OCI-LY3 (cell line): ENCODE measurements around the gene OPCML.

Experiments used
- H2AFZ ChIP-seq: fragments of 200-600, 300-600 bp; shearing (Covaris generic); 2 replicates; pipeline ENCODE4 v1.6.0; 2014; ENCODE audit warnings: antibody characterized with exemption, low read depth, low read length
- H3K27ac ChIP-seq: fragments of 200-600, 300-600 bp; sonication (generic); 2 replicates; pipeline ENCODE4 v1.5.1; 2014; ENCODE audit warnings: mild to moderate bottlenecking, low read length, moderate library complexity, mixed read lengths
- H3K27me3 ChIP-seq: fragments of 200-600, 300-600 bp; sonication (generic); 2 replicates; pipeline ENCODE4 v1.6.1; 2014; ENCODE audit warnings: low read depth, low read length, mixed read lengths
- H3K36me3 ChIP-seq: fragments of 200-600, 300-600 bp; sonication (generic); replicated peaks from 2 replicates; pipeline ENCODE3; 2014; ENCODE audit warnings: low read depth, low read length, mixed read lengths
- H3K4me1 ChIP-seq: fragments of 300-600, 200-600 bp; sonication (generic); 2 replicates; pipeline ENCODE4 v1.6.1; 2014; ENCODE audit warnings: low read length, mixed read lengths
- H3K4me2 ChIP-seq: fragments of 200-600, 300-600 bp; sonication (generic); 2 replicates; pipeline ENCODE4 v1.6.1; 2014; ENCODE audit warnings: low read length, mixed read lengths
- H3K4me3 ChIP-seq: fragments of 300-600, 200-600 bp; sonication (generic); 2 replicates; pipeline ENCODE4 v1.5.1; 2014; ENCODE audit warnings: antibody characterized with exemption, mild to moderate bottlenecking, low read length, moderate library complexity
- H3K79me2 ChIP-seq: fragments of 300-600, 200-600 bp; shearing (Covaris generic); 2 replicates; pipeline ENCODE4 v1.6.1; 2014; ENCODE audit warnings: mild to moderate bottlenecking, low read length, mixed read lengths
- H3K9ac ChIP-seq: fragments of 300-600, 200-600 bp; shearing (Covaris generic); 2 replicates; pipeline ENCODE4 v1.6.0; 2014; ENCODE audit warnings: mild to moderate bottlenecking, low read length, moderate library complexity
- H3K9me3 ChIP-seq: fragments of 200-600, 300-600 bp; shearing (Covaris generic); 2 replicates; pipeline ENCODE4 v1.6.1; 2014; ENCODE audit warnings: low read length, mixed read lengths; ENCODE audit not compliant: insufficient read depth
- H4K20me1 ChIP-seq: fragments of 200-600, 300-600 bp; sonication (generic); 2 replicates; pipeline ENCODE4 v1.6.1; 2016; ENCODE audit warnings: low read length, mixed read lengths; ENCODE audit not compliant: insufficient read depth
- CTCF ChIP-seq: fragments of 200-600, 300-600 bp; sonication (generic); IDR thresholded peaks from 2 replicates; pipeline ENCODE4 v1.5.1; 2014; ENCODE audit warnings: antibody characterized with exemption, low read length, low read depth
- EZH2phosphoT487 ChIP-seq: fragments of 200-600 bp; shearing (Covaris generic); IDR thresholded peaks from 2 replicates; pipeline ENCODE4 v1.6.1; 2018; ENCODE audit warnings: antibody characterized with exemption, mixed run types, low read depth

Gene OPCML

GRCh38 chr11:132475026-132475425 lies 1057.3 kb downstream of the OPCML start:
- no peaks in the 10 kb centered on the region for H3K27me3 ChIP-seq
- H3K36me3 ChIP-seq = no peaks in the 10 kb centered on the region
- no peak overlapping the region for H3K9ac ChIP-seq
- no peaks in the 10 kb centered on the region for H4K20me1 ChIP-seq
- H3K79me2 ChIP-seq = no peaks in the 10 kb centered on the region
- no peak overlapping the region for H3K4me3 ChIP-seq
- no peak overlapping the region for H3K27ac ChIP-seq
- no peaks in the 10 kb centered on the region for H3K4me1 ChIP-seq
- no peak overlapping the region for H3K4me2 ChIP-seq
- TF ChIP-seq EZH2phosphoT487 (no peak), CTCF (no peak)
- H3K9me3 ChIP-seq = no peaks in the 10 kb centered on the region
- no peak overlapping the region for H2AFZ ChIP-seq

GRCh38 chr11:132472411-132473172 lies 1059.7 kb downstream of the OPCML start:
- H3K36me3 ChIP-seq = no peaks in the 10 kb centered on the region
- H3K4me2 ChIP-seq = no peak overlapping the region

GRCh38 chr11:132471466-132471865 lies 1060.8 kb downstream of the OPCML start:
- no peak overlapping the region for H3K27ac ChIP-seq
- no peak overlapping the region for H3K9ac ChIP-seq
- no peak for TF ChIP-seq EZH2phosphoT487
- TF ChIP-seq CTCF = no peak
- H3K36me3 ChIP-seq = no peaks in the 10 kb centered on the region
- no peaks in the 10 kb centered on the region for H3K4me1 ChIP-seq
- H3K9me3 ChIP-seq = no peaks in the 10 kb centered on the region
- no peak overlapping the region for H3K4me2 ChIP-seq
- no peak overlapping the region for H2AFZ ChIP-seq
- H3K27me3 ChIP-seq = 0 out of 2 replicates have a peak, but pooled peaks cover 8% of the 10 kb centered on the region
- no peaks in the 10 kb centered on the region for H4K20me1 ChIP-seq
- no peak overlapping the region for H3K4me3 ChIP-seq
- H3K79me2 ChIP-seq = no peaks in the 10 kb centered on the region

More at GRCh38 chr11:132472411-132473172, 1059.7 kb downstream of the OPCML start:
- H3K4me1 ChIP-seq = no peaks in the 10 kb centered on the region
- H3K4me3 ChIP-seq = no peak overlapping the region
- H3K27ac ChIP-seq = no peak overlapping the region
- 0 out of 2 replicates have a peak, but pooled peaks cover 1% of the 10 kb centered on the region for H3K27me3 ChIP-seq
- no peak overlapping the region for H3K9ac ChIP-seq
- no peaks in the 10 kb centered on the region for H3K79me2 ChIP-seq
- H2AFZ ChIP-seq = no peak overlapping the region
- H3K9me3 ChIP-seq = no peaks in the 10 kb centered on the region
- no peaks in the 10 kb centered on the region for H4K20me1 ChIP-seq
- TF ChIP-seq EZH2phosphoT487 = no peak
- no peak for TF ChIP-seq CTCF

- Histone ChIP-seq H3K36me3 (no peaks in the 10 kb centered on the region), H3K4me2 (no peak overlapping the region), H2AFZ (no peak overlapping the region), H3K27ac (no peak overlapping the region), H3K9me3 (no peaks in the 10 kb centered on the region), H4K20me1 (no peaks in the 10 kb centered on the region), H3K4me1 (no peaks in the 10 kb centered on the region), H3K4me3 (no peak overlapping the region), H3K9ac (no peak overlapping the region), H3K27me3 (0 out of 2 replicates have a peak, but pooled peaks cover 8% of the 10 kb centered on the region), H3K79me2 (no peaks in the 10 kb centered on the region)
- TF ChIP-seq EZH2phosphoT487 = no peak
- TF ChIP-seq CTCF = no peak
Observed at GRCh38 chr11:132466983-132467382, 1065.3 kb downstream of the OPCML start.
